Thoracic aorta (tissue), 2 donors: ENCODE data around the gene TOM1L1. TPM values are rescaled to one million over a fixed set of nuclear protein-coding genes. Genes with fewer than 3 reads are reported as not detected.

Experiments used
- ATAC-seq: fragments of 150-250 bp; one replicate; pipeline ENCODE4 v1.8.0; 2017; ENCODE audit warnings: low read depth; ENCODE audit not compliant: insufficient number of reproducible peaks, low FRiP score
- DNase-seq: peaks from one replicate; pipeline ENCODE4 v3.0.0-alpha.2; 2020; ENCODE audit warnings: low spot score
- H3K27ac ChIP-seq, 2 donors: fragments of 200-600 bp; sonication (generic); 1 replicate in 1 of 2; 2 replicates in 1 of 2; pipeline ENCODE4 v1.5.1; 2016; ENCODE audit warnings: mild to moderate bottlenecking in 2 of 2, moderate library complexity in 2 of 2
- H3K27me3 ChIP-seq: fragments of 200-600 bp; sonication (generic); replicated peaks from 2 replicates; pipeline ENCODE4 v1.6.0; 2016; ENCODE audit warnings: mild to moderate bottlenecking; ENCODE audit not compliant: insufficient read depth
- H3K36me3 ChIP-seq: fragments of 200-600 bp; sonication (generic); one replicate; pipeline ENCODE4 v1.5.1; 2016
- H3K4me1 ChIP-seq, 2 donors: fragments of 200-600 bp; sonication (generic); 1 replicate in 1 of 2; 2 replicates in 1 of 2; pipeline versions ENCODE4 v1.5.1 to v1.6.0; 2016; ENCODE audit warnings: low read depth in 2 of 2, mild to moderate bottlenecking in 1 of 2; ENCODE audit not compliant: control insufficient read depth in 1 of 2
- H3K4me3 ChIP-seq: fragments of 200-600 bp; sonication (generic); 2 replicates; pipeline ENCODE4 v1.5.1; 2016; ENCODE audit warnings: mild to moderate bottlenecking
- H3K9me3 ChIP-seq: fragments of 200-600 bp; sonication (generic); 2 replicates; pipeline ENCODE4 v1.5.1; 2016
- CTCF ChIP-seq: fragments of 200-600 bp; sonication (generic); IDR thresholded peaks from one replicate; pipeline ENCODE4 v1.5.1; 2019; ENCODE audit warnings: antibody characterized with exemption
- total RNA-seq, 2 donors: library from RNA; depleted of rRNA; stranded (reverse); fragments of >200 nt; gene quantifications; one replicate each; pipeline versions ENCODE4 v1.1.0 to v1.2.3, GENCODE V29; 2016

TOM1L1 gene
- total RNA-seq, 2 donors from 2014 or later: 42.9 to 62.3 TPM

- H3K27me3 ChIP-seq: no peaks in the 10 kb centered on the region
- no peak overlapping the region for H3K4me3 ChIP-seq
- H3K36me3 ChIP-seq: peaks cover 5% of the 10 kb centered on the region
- no peaks in the 10 kb centered on the region for H3K9me3 ChIP-seq
- DNase-seq: no peak
- ATAC-seq: no peak
- TF ChIP-seq CTCF: no peak
- no peak overlapping the region for H3K27ac ChIP-seq
- H3K4me1 ChIP-seq: peaks cover 0 to 4% of the 10 kb centered on the region in 2 donors
These were observed 2.0 kb downstream of the TOM1L1 start for GRCh38 chr17:54902611-54903010.

GRCh38 chr17:54903375-54903774 lies 2.7 kb downstream of the TOM1L1 start:
- H3K4me1 ChIP-seq: peaks cover 0 to 4% of the 10 kb centered on the region in 2 donors
- no peak for TF ChIP-seq CTCF
- H3K9me3 ChIP-seq: no peaks in the 10 kb centered on the region
- H3K36me3 ChIP-seq: peaks cover 5% of the 10 kb centered on the region
- no peak overlapping the region for H3K4me3 ChIP-seq
- H3K27me3 ChIP-seq: no peaks in the 10 kb centered on the region
- no peak for DNase-seq
- no peak overlapping the region for H3K27ac ChIP-seq
- ATAC-seq: no peak

- Histone ChIP-seq H3K4me3 (no peak overlapping the region), H3K36me3 (peaks cover 5% of the 10 kb centered on the region), H3K27me3 (no peaks in the 10 kb centered on the region), H3K4me1 (no peaks in the 10 kb centered on the region), H3K9me3 (no peaks in the 10 kb centered on the region), H3K27ac (no peak overlapping the region)
- no peak for TF ChIP-seq CTCF
- ATAC-seq (no peak), DNase-seq (no peak)
These were observed 6.0 kb downstream of the TOM1L1 start for GRCh38 chr17:54906683-54907082.

- no peak overlapping the region for H3K27ac ChIP-seq
- H3K9me3 ChIP-seq: no peaks in the 10 kb centered on the region
- DNase-seq (no peak), ATAC-seq (no peak)
- H3K36me3 ChIP-seq: peaks cover 5% of the 10 kb centered on the region
- no peak overlapping the region for H3K4me3 ChIP-seq
- no peak for TF ChIP-seq CTCF
- no peaks in the 10 kb centered on the region for H3K27me3 ChIP-seq
- H3K4me1 ChIP-seq: no peaks in the 10 kb centered on the region
These were observed 6.7 kb downstream of the TOM1L1 start for GRCh38 chr17:54907376-54907775.

GRCh38 chr17:54909766-54910165 lies 9.1 kb downstream of the TOM1L1 start:
- DNase-seq (no peak), ATAC-seq (no peak)
- no peaks in the 10 kb centered on the region for H3K9me3 ChIP-seq
- no peak overlapping the region for H3K27ac ChIP-seq
- no peak for TF ChIP-seq CTCF
- no peaks in the 10 kb centered on the region for H3K4me1 ChIP-seq
- H3K4me3 ChIP-seq: no peak overlapping the region
- no peaks in the 10 kb centered on the region for H3K27me3 ChIP-seq
- peaks cover 22% of the 10 kb centered on the region for H3K36me3 ChIP-seq
